Right atrium auricular region (tissue), 2 donors: ENCODE data around the gene NUTM1. TPM values are rescaled to one million over a fixed set of nuclear protein-coding genes. Genes with fewer than 3 reads are reported as not detected.

ENCODE experiments used
- DNase-seq: peaks from one replicate; pipeline ENCODE4 v3.0.0-alpha.2; 2019; ENCODE audit warnings: low spot score
- H3K27ac ChIP-seq, 2 donors: fragments of 200-600 bp; sonication (generic); 1 replicate in 1 of 2; 2 replicates in 1 of 2; pipeline ENCODE4 v1.5.1; 2016 to 2019
- H3K27me3 ChIP-seq, 2 donors: fragments of 200-600 bp; sonication (generic); one replicate each; pipeline versions ENCODE4 v1.5.1 to v1.6.0; 2017 to 2019
- H3K36me3 ChIP-seq: fragments of 200-600 bp; sonication (generic); one replicate; pipeline ENCODE4 v1.5.1; 2016
- H3K4me1 ChIP-seq, 2 donors: fragments of 200-600 bp; sonication (generic); one replicate each; pipeline versions ENCODE4 v1.5.1 to v1.6.0; 2017 to 2019
- H3K4me3 ChIP-seq, 2 donors: fragments of 200-600 bp; sonication (generic); 1 replicate in 1 of 2; 2 replicates in 1 of 2; pipeline ENCODE4 v1.5.1; 2017 to 2019; ENCODE audit warnings: mild to moderate bottlenecking in 1 of 2, moderate library complexity in 1 of 2
- H3K9me3 ChIP-seq, 2 donors: fragments of 200-600 bp; sonication (generic); one replicate each; pipeline ENCODE4 v1.5.1; 2019
- CTCF ChIP-seq, 2 donors: fragments of 200-600 bp; sonication (generic); IDR thresholded peaks; one replicate each; pipeline ENCODE4 v1.5.1; 2019; ENCODE audit warnings: antibody characterized with exemption in 2 of 2
- total RNA-seq, 2 donors: library from RNA; depleted of rRNA; stranded (reverse); fragments of >200 nt; gene quantifications; one replicate each; pipeline ENCODE4 v1.1.0, GENCODE V29; 2016

The NUTM1 gene
- total RNA-seq, 2 donors from 2014 or later = not detected

GRCh38 chr15:34359416-34359815 lies 16.3 kb downstream of the NUTM1 start:
- Histone ChIP-seq H3K27ac (no peak overlapping the region), H3K4me1 (no peaks in the 10 kb centered on the region), H3K9me3 (no peaks in the 10 kb centered on the region), H3K36me3 (peaks cover 25% of the 10 kb centered on the region), H3K27me3 (no peaks in the 10 kb centered on the region), H3K4me3 (no peak overlapping the region)
- DNase-seq = no peak
- TF ChIP-seq CTCF (IDR thresholded peaks at IDR 0.05) = no peak

GRCh38 chr15:34360298-34360697 lies 17.2 kb downstream of the NUTM1 start:
- Histone ChIP-seq H3K27me3 (no peaks in the 10 kb centered on the region), H3K4me1 (peaks cover 0 to 6% of the 10 kb centered on the region in 2 donors), H3K27ac (no peak overlapping the region), H3K36me3 (peaks cover 25% of the 10 kb centered on the region), H3K9me3 (no peaks in the 10 kb centered on the region), H3K4me3 (no peak overlapping the region)
- no peak for DNase-seq
- TF ChIP-seq CTCF (IDR thresholded peaks at IDR 0.05) = no peak

- no peak for TF ChIP-seq CTCF (IDR thresholded peaks at IDR 0.05)
- H3K36me3 ChIP-seq = peaks cover 25% of the 10 kb centered on the region
- H3K9me3 ChIP-seq = no peaks in the 10 kb centered on the region
- H3K4me3 ChIP-seq = no peak overlapping the region
- peaks cover 0 to 16% of the 10 kb centered on the region in 2 donors for H3K4me1 ChIP-seq
- no peak overlapping the region for H3K27ac ChIP-seq
- H3K27me3 ChIP-seq = no peaks in the 10 kb centered on the region
- no peak for DNase-seq
Measured at GRCh38 chr15:34361278-34361677, 18.2 kb downstream of the NUTM1 start.

DNA sequence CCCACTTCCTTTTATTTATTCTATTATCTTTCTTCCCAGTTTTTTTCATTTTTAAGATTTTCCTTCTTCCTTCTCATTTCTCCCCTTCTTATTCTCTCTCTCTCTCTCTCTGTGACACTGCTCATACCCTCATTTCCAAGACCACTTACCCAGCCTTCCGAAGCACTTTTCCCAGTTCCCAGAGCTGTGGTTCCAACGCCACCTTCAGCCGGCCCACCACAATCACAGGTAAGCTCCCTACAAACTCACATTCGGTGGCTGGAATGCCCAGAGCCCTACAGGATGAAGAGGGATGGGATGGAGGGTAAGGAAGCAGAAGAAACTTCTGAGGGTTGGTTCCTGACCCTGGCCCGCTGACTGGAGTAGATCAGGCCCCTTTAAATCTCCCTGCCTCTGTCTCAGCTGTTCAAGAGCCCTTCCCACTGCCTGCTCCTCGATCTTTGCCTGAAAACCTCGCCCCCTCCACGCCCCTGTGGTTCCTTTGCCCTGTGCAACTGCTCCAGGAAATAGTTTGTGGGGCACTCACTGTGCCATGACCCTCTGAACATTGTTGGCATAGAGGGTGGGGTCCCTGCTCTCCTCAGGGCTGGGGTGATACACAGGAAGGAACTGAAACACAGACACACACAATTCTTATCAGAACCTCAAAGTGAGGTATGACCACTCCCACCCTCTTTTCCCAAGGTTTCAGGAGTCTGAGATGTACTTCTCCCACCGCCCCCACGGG lies 19.1 kb downstream of the NUTM1 start:
- Histone ChIP-seq H3K4me3 (no peak overlapping the region), H3K27ac (no peak overlapping the region), H3K36me3 (peaks cover 25% of the 10 kb centered on the region), H3K9me3 (no peaks in the 10 kb centered on the region), H3K27me3 (no peaks in the 10 kb centered on the region), H3K4me1 (peaks cover 0 to 19% of the 10 kb centered on the region in 2 donors)
- no peak for DNase-seq
- TF ChIP-seq CTCF (IDR thresholded peaks at IDR 0.05) = no peak

GRCh38 chr15:34364041-34364440 lies 20.9 kb downstream of the NUTM1 start:
- H3K27ac ChIP-seq = no peak overlapping the region
- DNase-seq = no peak
- peaks cover 17% of the 10 kb centered on the region for H3K36me3 ChIP-seq
- no peak for TF ChIP-seq CTCF (IDR thresholded peaks at IDR 0.05)
- no peak overlapping the region for H3K4me3 ChIP-seq
- H3K4me1 ChIP-seq = peaks cover 0 to 29% of the 10 kb centered on the region in 2 donors
- no peaks in the 10 kb centered on the region for H3K27me3 ChIP-seq
- H3K9me3 ChIP-seq = no peaks in the 10 kb centered on the region
